ENCODE data around the gene TMEM235. TPM values are rescaled to one million over a fixed set of nuclear protein-coding genes. Genes with fewer than 3 reads are reported as not detected.

The TMEM235 gene
- total RNA-seq, 1 donor = not detected

GRCh38 chr17:78197147-78197832, 34.1 kb upstream of the TMEM235 start:
- Histone ChIP-seq H3K9me3 (ENCODE audit: low read depth, low read length) (no peaks in the 10 kb centered on the region), H2AFZ (ENCODE audit: low read length) (no peak overlapping the region), H3K36me3 (ENCODE audit: insufficient read depth, low read length) (peaks cover 19% of the 10 kb centered on the region), H3K79me2 (ENCODE audit: insufficient read depth, low read length) (no peaks in the 10 kb centered on the region), H4K20me1 (ENCODE audit: insufficient read depth, low read length) (no peaks in the 10 kb centered on the region), H3K4me1 (ENCODE audit: insufficient read depth, low read length) (no peaks in the 10 kb centered on the region), H3K4me2 (ENCODE audit: insufficient read depth, low read length) (no peak overlapping the region), H3K4me3 (ENCODE audit: insufficient read depth, low read length) (no peak overlapping the region), H3K27me3 (ENCODE audit: insufficient read depth, low read length) (no peaks in the 10 kb centered on the region), H3K27ac (ENCODE audit: low read depth, low read length) (no peak overlapping the region)
- no peak for TF ChIP-seq CTCF (IDR thresholded peaks at IDR 0.05; ENCODE audit: extremely low read depth, low read depth, low read length)
- DNase-seq (ENCODE audit: insufficient read length, low spot score, missing footprints) = peak; percentile 19

GRCh38 chr17:78200451-78200850, 31.0 kb upstream of the TMEM235 start:
- Histone ChIP-seq H3K27ac (ENCODE audit: low read depth, low read length) (no peak overlapping the region), H3K27me3 (ENCODE audit: insufficient read depth, low read length) (no peaks in the 10 kb centered on the region), H3K79me2 (ENCODE audit: insufficient read depth, low read length) (no peaks in the 10 kb centered on the region), H4K20me1 (ENCODE audit: insufficient read depth, low read length) (no peaks in the 10 kb centered on the region), H3K9me3 (ENCODE audit: low read depth, low read length) (no peaks in the 10 kb centered on the region), H3K4me3 (ENCODE audit: insufficient read depth, low read length) (no peak overlapping the region), H3K4me1 (ENCODE audit: insufficient read depth, low read length) (no peaks in the 10 kb centered on the region), H3K4me2 (ENCODE audit: insufficient read depth, low read length) (no peak overlapping the region), H3K36me3 (ENCODE audit: insufficient read depth, low read length) (peaks cover 12% of the 10 kb centered on the region), H2AFZ (ENCODE audit: low read length) (no peak overlapping the region)
- no peak for DNase-seq (ENCODE audit: insufficient read length, low spot score, missing footprints)
- TF ChIP-seq CTCF (IDR thresholded peaks at IDR 0.05; ENCODE audit: extremely low read depth, low read depth, low read length) = no peak

GRCh38 chr17:78202666-78203065, 28.8 kb upstream of the TMEM235 start:
- H3K27me3 ChIP-seq (ENCODE audit: insufficient read depth, low read length) = no peaks in the 10 kb centered on the region
- H3K27ac ChIP-seq (ENCODE audit: low read depth, low read length) = no peak overlapping the region
- TF ChIP-seq CTCF (IDR thresholded peaks at IDR 0.05; ENCODE audit: extremely low read depth, low read depth, low read length) = no peak
- H3K4me2 ChIP-seq (ENCODE audit: insufficient read depth, low read length) = no peak overlapping the region
- H3K36me3 ChIP-seq (ENCODE audit: insufficient read depth, low read length) = peaks cover 4% of the 10 kb centered on the region
- H2AFZ ChIP-seq (ENCODE audit: low read length) = no peak overlapping the region
- no peaks in the 10 kb centered on the region for H4K20me1 ChIP-seq (ENCODE audit: insufficient read depth, low read length)
- H3K4me1 ChIP-seq (ENCODE audit: insufficient read depth, low read length) = no peaks in the 10 kb centered on the region
- H3K4me3 ChIP-seq (ENCODE audit: insufficient read depth, low read length) = no peak overlapping the region
- H3K9me3 ChIP-seq (ENCODE audit: low read depth, low read length) = no peaks in the 10 kb centered on the region
- no peak for DNase-seq (ENCODE audit: insufficient read length, low spot score, missing footprints)
- no peaks in the 10 kb centered on the region for H3K79me2 ChIP-seq (ENCODE audit: insufficient read depth, low read length)

GRCh38 chr17:78204387-78205123, 26.9 kb upstream of the TMEM235 start:
- H2AFZ ChIP-seq (ENCODE audit: low read length) = no peak overlapping the region
- H3K79me2 ChIP-seq (ENCODE audit: insufficient read depth, low read length) = no peaks in the 10 kb centered on the region
- no peaks in the 10 kb centered on the region for H3K27me3 ChIP-seq (ENCODE audit: insufficient read depth, low read length)
- H3K4me2 ChIP-seq (ENCODE audit: insufficient read depth, low read length) = no peak overlapping the region
- H3K27ac ChIP-seq (ENCODE audit: low read depth, low read length) = no peak overlapping the region
- H3K4me3 ChIP-seq (ENCODE audit: insufficient read depth, low read length) = no peak overlapping the region
- H3K9me3 ChIP-seq (ENCODE audit: low read depth, low read length) = no peaks in the 10 kb centered on the region
- H3K36me3 ChIP-seq (ENCODE audit: insufficient read depth, low read length) = no peaks in the 10 kb centered on the region
- no peak for TF ChIP-seq CTCF (IDR thresholded peaks at IDR 0.05; ENCODE audit: extremely low read depth, low read depth, low read length)
- H4K20me1 ChIP-seq (ENCODE audit: insufficient read depth, low read length) = no peaks in the 10 kb centered on the region
- peak; percentile 34 for DNase-seq (ENCODE audit: insufficient read length, low spot score, missing footprints)
- no peaks in the 10 kb centered on the region for H3K4me1 ChIP-seq (ENCODE audit: insufficient read depth, low read length)
